CD4-positive, alpha-beta T cell (primary cell): ENCODE data around the gene KBTBD12. TPM values are rescaled to one million over a fixed set of nuclear protein-coding genes. Genes with fewer than 3 reads are reported as not detected.

Source experiments
- ATAC-seq: fragments of 200-7000 bp; cut with Tn5 transposase; one replicate; pipeline ENCODE4 v1.10.0; 2022; ENCODE audit warnings: mild to moderate bottlenecking; ENCODE audit not compliant: poor library complexity
- CTCF ChIA-PET: fragments of 350-600 bp; sonication (Branson Sonifier 250); formaldehyde crosslinking; loops from one replicate; lab custom pipeline; 2021; ENCODE audit warnings: antibody characterized with exemption, inconsistent platforms; lab: Charles Lee
- POLR2A ChIA-PET: fragments of 350-600 bp; sonication (Branson Sonifier 250); formaldehyde crosslinking; loops from one replicate; lab custom pipeline; 2021; ENCODE audit warnings: antibody characterized with exemption, inconsistent platforms; lab: Charles Lee
- DNase-seq, 14 experiments: peaks; one replicate each; pipeline ENCODE4 v3.0.0-alpha.2; 2013 to 2020; ENCODE audit warnings: mixed read lengths in 2 of 14
- H3K27ac ChIP-seq, 2 donors: one replicate each; pipeline versions ENCODE4 v1.5.1 to v1.7.0; 2013; ENCODE audit warnings: low read length in 2 of 2, low read depth in 1 of 2, mild to moderate bottlenecking in 1 of 2
- H3K27me3 ChIP-seq, 2 experiments: 1 replicate in 1 of 2; 2 replicates in 1 of 2; pipeline versions ENCODE4 v1.6.1 to v1.7.0; 2013; ENCODE audit warnings: low read length in 2 of 2, control low read depth in 1 of 2, mild to moderate bottlenecking in 1 of 2, moderate library complexity in 1 of 2; ENCODE audit not compliant: insufficient read depth in 2 of 2, control insufficient read depth in 1 of 2
- H3K36me3 ChIP-seq: one replicate; pipeline ENCODE4 v1.6.1; 2013; ENCODE audit warnings: low read length, control low read depth; ENCODE audit not compliant: insufficient read depth
- H3K4me1 ChIP-seq: one replicate; pipeline ENCODE4 v1.6.1; 2013; ENCODE audit warnings: low read length, control low read depth; ENCODE audit not compliant: insufficient read depth
- H3K4me3 ChIP-seq: one replicate; pipeline ENCODE4 v1.5.1; 2013; ENCODE audit warnings: mild to moderate bottlenecking, low read length, moderate library complexity
- H3K9me3 ChIP-seq, 2 experiments: 1 replicate in 1 of 2; 2 replicates in 1 of 2; pipeline versions ENCODE4 v1.6.1 to v1.7.0; 2013; ENCODE audit warnings: low read length in 2 of 2, mild to moderate bottlenecking in 2 of 2, control low read depth in 1 of 2, moderate library complexity in 1 of 2; ENCODE audit not compliant: control insufficient read depth in 1 of 2, insufficient read depth in 1 of 2
- H3K27ac Mint-ChIP-seq: one replicate; pipeline ENCODE4 v1.8.0; 2020; ENCODE audit warnings: mixed read lengths
- H3K27me3 Mint-ChIP-seq: one replicate; pipeline ENCODE4 v1.8.0; 2021; ENCODE audit warnings: mixed read lengths
- H3K36me3 Mint-ChIP-seq: one replicate; pipeline ENCODE4 v1.8.0; 2021; ENCODE audit warnings: low read depth, mixed read lengths
- H3K4me1 Mint-ChIP-seq: one replicate; pipeline ENCODE4 v1.8.0; 2021; ENCODE audit warnings: low read depth, mixed read lengths
- H3K4me3 Mint-ChIP-seq: one replicate; pipeline ENCODE4 v1.8.0; 2020; ENCODE audit warnings: mild to moderate bottlenecking, mixed read lengths
- H3K9me3 Mint-ChIP-seq: one replicate; pipeline ENCODE4 v1.8.0; 2020; ENCODE audit warnings: mixed read lengths
- CTCF ChIP-seq: fragments of 200-600 bp; IDR thresholded peaks from one replicate; pipeline ENCODE4 v1.8.0; 2022; ENCODE audit warnings: antibody characterized with exemption, mild to moderate bottlenecking
- intact Hi-C, 2 experiments: fragments of 100-400 bp; cut with DNase I in 1 of 2; cut with micrococcal nuclease in 1 of 2; formaldehyde crosslinking; loops; one replicate each; pipeline versions ENCODE4 v1.15.1 to v1.9.0; 2023 to 2025; cut with DNase I, micrococcal nuclease
- polyA plus RNA-seq, 2 donors: library from polyadenylated mRNA; unstranded; fragments of 120-200 nt; gene quantifications; one replicate each; pipeline ENCODE4 v1.2.1, GENCODE V29; 2013
- total RNA-seq, 174 experiments: library from RNA in 2 of 174; stranded (reverse) in 2 of 174; gene quantifications; one replicate each; pipeline ENCODE4 v1.2.3 and lab custom pipeline; 2021 to 2026

The KBTBD12 gene, protein sequence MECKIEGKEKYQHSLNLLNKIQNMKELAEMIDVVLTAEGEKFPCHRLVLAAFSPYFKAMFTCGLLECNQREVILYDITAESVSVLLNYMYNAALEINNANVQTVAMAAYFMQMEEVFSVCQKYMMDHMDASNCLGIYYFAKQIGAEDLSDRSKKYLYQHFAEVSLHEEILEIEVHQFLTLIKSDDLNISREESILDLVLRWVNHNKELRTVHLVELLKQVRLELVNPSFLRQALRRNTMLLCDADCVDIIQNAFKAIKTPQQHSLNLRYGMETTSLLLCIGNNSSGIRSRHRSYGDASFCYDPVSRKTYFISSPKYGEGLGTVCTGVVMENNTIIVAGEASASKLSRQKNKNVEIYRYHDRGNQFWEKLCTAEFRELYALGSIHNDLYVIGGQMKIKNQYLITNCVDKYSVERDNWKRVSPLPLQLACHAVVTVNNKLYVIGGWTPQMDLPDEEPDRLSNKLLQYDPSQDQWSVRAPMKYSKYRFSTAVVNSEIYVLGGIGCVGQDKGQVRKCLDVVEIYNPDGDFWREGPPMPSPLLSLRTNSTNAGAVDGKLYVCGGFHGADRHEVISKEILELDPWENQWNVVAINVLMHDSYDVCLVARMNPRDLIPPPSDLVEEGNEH
- total RNA-seq (not detected), total RNA-seq (lab: John Stamatoyannopoulos, UW) (0 to 0.17 (median 0) reads per million in 172 experiments)
- 0.06 TPM for polyA plus RNA-seq (2013, experiment 1 of 2)
- 0.34 TPM for polyA plus RNA-seq (2013, experiment 2 of 2)

- DNase-seq, result no peak
- peak within 1 kb of the TSS; percentile 12 for H3K4me3 ChIP-seq
- peaks cover 11 to 28% of the 10 kb centered on the region in 2 experiments for H3K27me3 ChIP-seq
- H3K27ac ChIP-seq, result no peak within 1 kb of the TSS
- peaks cover 0 to 11% of the 10 kb centered on the region in 2 experiments for H3K9me3 ChIP-seq
- peaks cover 83% of the 10 kb centered on the region for H3K27me3 Mint-ChIP-seq
- no peaks in the 10 kb centered on the region for H3K9me3 Mint-ChIP-seq
- ChIA-PET POLR2A (no interaction called here), CTCF (no interaction called here)
- no peaks in the 10 kb centered on the region for H3K4me1 ChIP-seq
- TF ChIP-seq CTCF, result no peak
- peaks cover 4% of the 10 kb centered on the region for H3K4me1 Mint-ChIP-seq
- peak within 1 kb of the TSS; percentile 55 for H3K4me3 Mint-ChIP-seq
- no peak for ATAC-seq
- no peaks in the 10 kb centered on the region for H3K36me3 ChIP-seq
- H3K36me3 Mint-ChIP-seq, result no peaks in the 10 kb centered on the region
- H3K27ac Mint-ChIP-seq, result no peak within 1 kb of the TSS
- intact Hi-C loops, result no loop called here
Observed at GRCh38 chr3:127915115-127915936, at the start of gene KBTBD12. KBTBD12 (plus strand) TSS chr3:127915232; CDS start chr3:127923062, 7,830 bp downstream.

DNA sequence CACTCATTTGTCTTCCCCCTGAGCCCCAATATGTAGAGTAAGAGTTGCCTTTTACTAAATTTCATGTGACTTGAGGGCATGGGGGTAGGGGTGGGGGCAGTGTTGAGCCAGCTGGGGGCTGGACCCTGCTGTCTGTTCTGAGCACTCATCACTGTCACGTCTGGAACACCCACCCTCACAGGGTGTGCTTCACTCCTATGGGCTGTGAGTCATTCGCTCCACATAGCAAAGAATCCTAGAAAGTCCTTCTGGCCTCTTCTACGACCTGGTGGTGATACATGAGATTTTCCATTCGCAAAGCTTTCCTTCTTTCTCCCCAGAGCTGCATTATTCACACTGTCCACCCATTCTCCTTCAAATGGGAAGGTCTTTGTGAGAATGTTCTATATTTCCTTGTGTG, 49.1 kb upstream of the KBTBD12 start:
- Mint-ChIP-seq H3K27me3 (no peaks in the 10 kb centered on the region), H3K4me3 (no peak overlapping the region), H3K9me3 (no peaks in the 10 kb centered on the region), H3K27ac (no peak overlapping the region), H3K4me1 (no peaks in the 10 kb centered on the region), H3K36me3 (no peaks in the 10 kb centered on the region)
- POLR2A ChIA-PET, result no interaction called here
- no peaks in the 10 kb centered on the region for H3K9me3 ChIP-seq
- H3K27me3 ChIP-seq, result no peaks in the 10 kb centered on the region
- intact Hi-C loops, result no loop called here
- CTCF ChIA-PET, result no interaction called here
- no peak for TF ChIP-seq CTCF
- no peak overlapping the region for H3K27ac ChIP-seq
- no peak for ATAC-seq
- no peak for DNase-seq
- no peaks in the 10 kb centered on the region for H3K4me1 ChIP-seq
- H3K4me3 ChIP-seq, result no peak overlapping the region
- H3K36me3 ChIP-seq, result no peaks in the 10 kb centered on the region

GRCh38 chr3:127867412-127867811, 47.6 kb upstream of the KBTBD12 start:
- Mint-ChIP-seq H3K4me3 (no peak overlapping the region), H3K4me1 (no peaks in the 10 kb centered on the region), H3K27me3 (no peaks in the 10 kb centered on the region), H3K36me3 (no peaks in the 10 kb centered on the region), H3K9me3 (no peaks in the 10 kb centered on the region), H3K27ac (no peak overlapping the region)
- intact Hi-C loops, result no loop called here
- Histone ChIP-seq H3K36me3 (no peaks in the 10 kb centered on the region), H3K27me3 (peaks cover 0 to 4% of the 10 kb centered on the region in 2 experiments), H3K4me3 (no peak overlapping the region), H3K4me1 (no peaks in the 10 kb centered on the region), H3K27ac (no peak overlapping the region), H3K9me3 (no peaks in the 10 kb centered on the region)
- no peak for TF ChIP-seq CTCF
- POLR2A ChIA-PET, result no interaction called here
- no peak for ATAC-seq
- no peak for DNase-seq
- CTCF ChIA-PET, result no interaction called here
